H9 (cell line): ENCODE results near the gene LAMP5. TPM values are rescaled to one million over a fixed set of nuclear protein-coding genes. Genes with fewer than 3 reads are reported as not detected.

Experiments used
- DNase-seq: peaks from one replicate; pipeline ENCODE4 v3.0.0-alpha.2; 2017
- H2AFZ ChIP-seq: one replicate; pipeline ENCODE4 v1.6.1; 2013; ENCODE audit warnings: mild to moderate bottlenecking, low read length, control low read depth, moderate library complexity
- H2AK5ac ChIP-seq: 2 replicates; pipeline ENCODE4 v1.6.1; 2013; ENCODE audit warnings: low read length, control low read depth, mixed read lengths; ENCODE audit not compliant: insufficient read length
- H2BK120ac ChIP-seq: one replicate; pipeline ENCODE4 v1.6.1; 2013; ENCODE audit warnings: low read depth, mild to moderate bottlenecking, low read length, control low read depth, inconsistent platforms; ENCODE audit not compliant: poor library complexity, severe bottlenecking
- H2BK12ac ChIP-seq: 2 replicates; pipeline ENCODE4 v1.6.1; 2013; ENCODE audit warnings: low read length, control low read depth, mixed read lengths, low read depth; ENCODE audit not compliant: insufficient read length
- H2BK15ac ChIP-seq: 2 replicates; pipeline ENCODE4 v1.6.1; 2013; ENCODE audit warnings: low read depth, low read length, control low read depth
- H2BK20ac ChIP-seq: one replicate; pipeline ENCODE4 v1.6.1; 2013; ENCODE audit warnings: low read depth, mild to moderate bottlenecking, low read length, control low read depth, inconsistent platforms; ENCODE audit not compliant: poor library complexity, severe bottlenecking
- H2BK5ac ChIP-seq: 2 replicates; pipeline ENCODE4 v1.6.1; 2013; ENCODE audit warnings: low read length, control low read depth, mixed read lengths; ENCODE audit not compliant: insufficient read length
- H3K14ac ChIP-seq: 2 replicates; pipeline ENCODE4 v1.6.1; 2013; ENCODE audit warnings: low read length, control low read depth; ENCODE audit not compliant: insufficient read depth
- H3K18ac ChIP-seq: 2 replicates; pipeline ENCODE4 v1.6.1; 2013; ENCODE audit warnings: low read depth, mild to moderate bottlenecking, mixed read lengths, low read length, control low read depth; ENCODE audit not compliant: insufficient read length
- H3K23ac ChIP-seq: 2 replicates; pipeline ENCODE4 v1.6.1; 2013; ENCODE audit warnings: low read length, control low read depth, mixed read lengths, low read depth; ENCODE audit not compliant: insufficient read length
- H3K23me2 ChIP-seq: 2 replicates; pipeline ENCODE4 v1.6.1; 2013; ENCODE audit warnings: low read depth, mild to moderate bottlenecking, mixed read lengths, low read length, control low read depth; ENCODE audit not compliant: insufficient read length, poor library complexity, severe bottlenecking
- H3K27ac ChIP-seq: 2 replicates; pipeline ENCODE4 v1.5.1; 2013; ENCODE audit warnings: low read length, control low read depth, mixed read lengths, low read depth; ENCODE audit not compliant: insufficient read length
- H3K27me3 ChIP-seq: 2 replicates; pipeline ENCODE4 v1.6.1; 2013; ENCODE audit warnings: low read length, control low read depth, inconsistent platforms; ENCODE audit not compliant: insufficient read depth
- H3K4ac ChIP-seq: 2 replicates; pipeline ENCODE4 v1.6.1; 2013; ENCODE audit warnings: low read depth, mild to moderate bottlenecking, control low read depth, inconsistent platforms, low read length, moderate library complexity
- H3K4me1 ChIP-seq: 2 replicates; pipeline ENCODE4 v1.6.1; 2013; ENCODE audit warnings: low read length, control low read depth, inconsistent platforms; ENCODE audit not compliant: insufficient read depth
- H3K4me2 ChIP-seq: 2 replicates; pipeline ENCODE4 v1.6.1; 2013; ENCODE audit warnings: low read length, control low read depth, mixed read lengths; ENCODE audit not compliant: insufficient read length, insufficient read depth
- H3K56ac ChIP-seq: 2 replicates; pipeline ENCODE4 v1.6.1; 2013; ENCODE audit warnings: low read depth, mild to moderate bottlenecking, mixed read lengths, low read length, control low read depth; ENCODE audit not compliant: insufficient read length
- H3K79me1 ChIP-seq: 2 replicates; pipeline ENCODE4 v1.6.1; 2013; ENCODE audit warnings: low read depth, mild to moderate bottlenecking, moderate library complexity, low read length, control low read depth, inconsistent platforms; ENCODE audit not compliant: insufficient read depth, poor library complexity, severe bottlenecking
- H3K79me2 ChIP-seq: 2 replicates; pipeline ENCODE4 v1.6.1; 2013; ENCODE audit warnings: low read length, control low read depth, inconsistent platforms; ENCODE audit not compliant: insufficient read depth
- H3K9ac ChIP-seq: 2 replicates; pipeline ENCODE4 v1.6.1; 2013; ENCODE audit warnings: low read length, control low read depth, mixed read lengths; ENCODE audit not compliant: insufficient read length; ENCODE audit errors: extremely low read depth
- H3K9me3 ChIP-seq: one replicate; pipeline ENCODE4 v1.6.1; 2013; ENCODE audit warnings: low read depth, low read length, inconsistent platforms; ENCODE audit not compliant: control insufficient read depth
- H3T11ph ChIP-seq: one replicate; pipeline ENCODE4 v1.6.1; 2013; ENCODE audit warnings: mild to moderate bottlenecking, low read length, control low read depth, inconsistent platforms
- H4K20me1 ChIP-seq: one replicate; pipeline ENCODE4 v1.6.1; 2013; ENCODE audit not compliant: control insufficient read depth, insufficient read length, insufficient read depth
- H4K5ac ChIP-seq: 2 replicates; pipeline ENCODE4 v1.6.1; 2013; ENCODE audit warnings: low read depth, mild to moderate bottlenecking, mixed read lengths, low read length, control low read depth; ENCODE audit not compliant: insufficient read length
- H4K8ac ChIP-seq: replicated peaks from 2 replicates; pipeline ENCODE4 v1.6.1; 2013; ENCODE audit warnings: low read length, control low read depth, mixed read lengths, low read depth; ENCODE audit not compliant: insufficient read length
- H4K91ac ChIP-seq: 2 replicates; pipeline ENCODE4 v1.6.1; 2013; ENCODE audit warnings: low read depth, mild to moderate bottlenecking, moderate library complexity, mixed read lengths, low read length, control low read depth; ENCODE audit not compliant: insufficient read length
- H3K27ac Mint-ChIP-seq, 3 experiments: 2 replicates in 2 of 3; 3 replicates in 1 of 3; pipeline ENCODE4 v1.8.0; 2020 to 2021; ENCODE audit warnings: mixed read lengths in 3 of 3, mild to moderate bottlenecking in 1 of 3, moderate library complexity in 1 of 3
- H3K27me3 Mint-ChIP-seq: 2 replicates; pipeline ENCODE4 v1.8.0; 2021; ENCODE audit warnings: low read depth, mild to moderate bottlenecking, moderate library complexity, mixed read lengths
- H3K36me3 Mint-ChIP-seq, 3 experiments: 2 replicates in 2 of 3; 3 replicates in 1 of 3; pipeline ENCODE4 v1.8.0; 2020 to 2021; ENCODE audit warnings: low read depth in 3 of 3, mixed read lengths in 3 of 3; ENCODE audit not compliant: insufficient read depth in 1 of 3
- H3K4me1 Mint-ChIP-seq, 2 experiments: 2 replicates each; pipeline ENCODE4 v1.8.0; 2020; ENCODE audit warnings: mixed read lengths in 2 of 2
- H3K4me3 Mint-ChIP-seq, 2 experiments: 2 replicates in 1 of 2; 3 replicates in 1 of 2; pipeline ENCODE4 v1.8.0; 2020 to 2021; ENCODE audit warnings: mild to moderate bottlenecking in 2 of 2, mixed read lengths in 2 of 2, moderate library complexity in 1 of 2
- H3K9me3 Mint-ChIP-seq, 2 experiments: 2 replicates in 1 of 2; 3 replicates in 1 of 2; pipeline ENCODE4 v1.8.0; 2020; ENCODE audit warnings: mild to moderate bottlenecking in 2 of 2, mixed read lengths in 2 of 2, moderate library complexity in 1 of 2
- CTCF ChIP-seq: fragments of 200-600 bp; sonication (generic); conservative IDR thresholded peaks from 3 replicates; pipeline ENCODE4 v1.8.0; 2021; ENCODE audit warnings: antibody characterized with exemption, mild to moderate bottlenecking
- WGBS: extraction: QIAGEN DNeasy Blood & Tissue Kit; methylation state at CpG from one replicate; pipeline ENCODE4 v1.1.7; 2013; ENCODE audit warnings: missing lambda C conversion rate, low lambda C conversion rate, mixed read lengths; ENCODE audit not compliant: insufficient read length; ENCODE audit errors: extremely low coverage; 5-methylcytosine and 5-hydroxymethylcytosine counted together
- total RNA-seq: library from RNA; stranded (reverse); gene quantifications from 2 replicates; pipeline ENCODE4 v1.2.1, GENCODE V29; 2021

The LAMP5 gene
- total RNA-seq, 1 experiment from 2014 or later = 0.35 TPM

GRCh38 chr20:9520086-9520485 lies 5.7 kb downstream of the LAMP5 start:
- Mint-ChIP-seq H3K27me3 (peaks cover 83% of the 10 kb centered on the region), H3K9me3 (peaks cover 0 to 3% of the 10 kb centered on the region in 2 experiments; a peak in 1 of 5 replicates), H3K36me3 (peaks cover 0 to 2% (median 0%) of the 10 kb centered on the region in 3 experiments; a peak in 2 of 7 replicates), H3K4me3 (no peak overlapping the region), H3K27ac (no peak overlapping the region), H3K4me1 (peaks cover 58 to 66% of the 10 kb centered on the region in 2 experiments)
- H3K4me1 ChIP-seq = peaks cover 11% of the 10 kb centered on the region
- no peak for DNase-seq
- H2BK12ac ChIP-seq = no peak overlapping the region
- peaks cover 16% of the 10 kb centered on the region for H3K23me2 ChIP-seq
- no CpG with 5 or more reads among the region's 4 CpGs for WGBS
- H2BK5ac ChIP-seq = no peak overlapping the region
- H3K23ac ChIP-seq = no peak overlapping the region
- H3K56ac ChIP-seq = no peak overlapping the region
- no peak for TF ChIP-seq CTCF
- no peak overlapping the region for H3K9ac ChIP-seq
- H3K4me2 ChIP-seq = no peak overlapping the region
- H3K27me3 ChIP-seq = peaks cover 39% of the 10 kb centered on the region; the same call in 1 of the 2 replicates
- H3K9me3 ChIP-seq = no peaks in the 10 kb centered on the region
- H2BK20ac ChIP-seq = no peak overlapping the region
- no peak overlapping the region for H4K5ac ChIP-seq
- H4K20me1 ChIP-seq = no peaks in the 10 kb centered on the region
- H3T11ph ChIP-seq = no peak overlapping the region
- H2AK5ac ChIP-seq = no peak overlapping the region
- H3K18ac ChIP-seq = no peak overlapping the region
- H4K8ac ChIP-seq = no peak overlapping the region
- no peak overlapping the region for H2BK15ac ChIP-seq
- no peaks in the 10 kb centered on the region for H3K79me1 ChIP-seq
- H2BK120ac ChIP-seq = no peak overlapping the region
- H3K79me2 ChIP-seq = no peaks in the 10 kb centered on the region
- no peak overlapping the region for H2AFZ ChIP-seq
- H3K27ac ChIP-seq = no peak overlapping the region
- H3K14ac ChIP-seq = no peak overlapping the region
- H3K4ac ChIP-seq = no peak overlapping the region
- no peak overlapping the region for H4K91ac ChIP-seq
